Osteoblast (primary cell): ENCODE data around the gene TMTC1. TPM values are rescaled to one million over a fixed set of nuclear protein-coding genes. Genes with fewer than 3 reads are reported as not detected.

Experiments
- DNase-seq: peaks from one replicate; pipeline ENCODE4 v3.0.0; 2011; ENCODE audit warnings: low spot score, mixed read lengths; ENCODE audit not compliant: insufficient read length; ENCODE audit errors: missing footprints
- H2AFZ ChIP-seq: 2 replicates; pipeline ENCODE4 v1.6.0; 2011; ENCODE audit warnings: mild to moderate bottlenecking, low read length
- H3K27ac ChIP-seq: 2 replicates; pipeline ENCODE4 v1.5.1; 2011; ENCODE audit warnings: mild to moderate bottlenecking, low read depth, low read length, moderate library complexity
- H3K27me3 ChIP-seq: 2 replicates; pipeline ENCODE4 v1.6.0; 2012; ENCODE audit warnings: mild to moderate bottlenecking, control low read depth, inconsistent platforms, low read length, moderate library complexity; ENCODE audit not compliant: insufficient read depth
- H3K36me3 ChIP-seq: 2 replicates; pipeline ENCODE4 v1.5.1; 2011; ENCODE audit warnings: mild to moderate bottlenecking, low read length, control low read depth, moderate library complexity; ENCODE audit not compliant: insufficient read depth
- H3K4me1 ChIP-seq: 2 replicates; pipeline ENCODE4 v1.5.1; 2011; ENCODE audit warnings: mild to moderate bottlenecking, low read length, control low read depth, moderate library complexity; ENCODE audit not compliant: insufficient read depth
- H3K4me2 ChIP-seq: 2 replicates; pipeline ENCODE4 v1.6.0; 2011; ENCODE audit warnings: mild to moderate bottlenecking, low read length; ENCODE audit not compliant: insufficient read depth
- H3K4me3 ChIP-seq: fragments of 200-600 bp; sonication (generic); 3 replicates; pipeline ENCODE4 v1.5.1; 2012; ENCODE audit warnings: mild to moderate bottlenecking, low read length, inconsistent platforms; ENCODE audit not compliant: insufficient read depth
- H3K79me2 ChIP-seq: 2 replicates; pipeline ENCODE4 v1.6.0; 2012; ENCODE audit warnings: mild to moderate bottlenecking, low read length, control low read depth, inconsistent platforms; ENCODE audit not compliant: insufficient read depth
- H3K9me3 ChIP-seq: 2 replicates; pipeline ENCODE4 v1.5.1; 2011; ENCODE audit warnings: low read depth, low read length, control low read depth
- H4K20me1 ChIP-seq: 2 replicates; pipeline ENCODE4 v1.6.0; 2012; ENCODE audit warnings: mild to moderate bottlenecking, low read length, control low read depth; ENCODE audit not compliant: insufficient read depth
- CTCF ChIP-seq: IDR thresholded peaks from 2 replicates; pipeline ENCODE4 v1.5.1; 2011; ENCODE audit warnings: mild to moderate bottlenecking, low read depth, low read length, moderate library complexity; ENCODE audit errors: extremely low read depth
- total RNA-seq: library from RNA; depleted of rRNA; stranded (reverse); fragments of >200 nt; gene quantifications from 2 replicates; pipeline ENCODE4 v1.2.3, GENCODE V29; 2012

The TMTC1 gene
- total RNA-seq, 1 donor = 50.3 TPM

GRCh38 chr12:29543036-29543435, 240.7 kb downstream of the TMTC1 start:
- peak overlapping the region; percentile 69 for H3K4me2 ChIP-seq
- no peaks in the 10 kb centered on the region for H3K9me3 ChIP-seq
- H2AFZ ChIP-seq = peak overlapping the region; percentile 8
- H4K20me1 ChIP-seq = no peaks in the 10 kb centered on the region
- TF ChIP-seq CTCF = no peak
- no peaks in the 10 kb centered on the region for H3K27me3 ChIP-seq
- no peak overlapping the region for H3K27ac ChIP-seq
- no peaks in the 10 kb centered on the region for H3K79me2 ChIP-seq
- no peak for DNase-seq
- no peaks in the 10 kb centered on the region for H3K4me1 ChIP-seq
- no peaks in the 10 kb centered on the region for H3K36me3 ChIP-seq
- peak overlapping the region; percentile 41 for H3K4me3 ChIP-seq

- Histone ChIP-seq H3K27ac (no peak overlapping the region), H3K79me2 (no peaks in the 10 kb centered on the region), H3K4me3 (no peak overlapping the region), H3K36me3 (no peaks in the 10 kb centered on the region), H3K27me3 (no peaks in the 10 kb centered on the region), H4K20me1 (no peaks in the 10 kb centered on the region), H2AFZ (no peak overlapping the region), H3K4me2 (no peak overlapping the region), H3K9me3 (no peaks in the 10 kb centered on the region), H3K4me1 (no peaks in the 10 kb centered on the region)
- DNase-seq = no peak
- TF ChIP-seq CTCF = no peak
Measured at GRCh38 chr12:29537298-29537697, 246.4 kb downstream of the TMTC1 start.

GRCh38 chr12:29534935-29535334, 248.8 kb downstream of the TMTC1 start:
- Histone ChIP-seq H2AFZ (no peak overlapping the region), H3K4me3 (no peak overlapping the region), H3K9me3 (no peaks in the 10 kb centered on the region), H3K4me1 (no peaks in the 10 kb centered on the region), H3K4me2 (no peak overlapping the region), H3K79me2 (no peaks in the 10 kb centered on the region), H4K20me1 (no peaks in the 10 kb centered on the region), H3K27me3 (no peaks in the 10 kb centered on the region), H3K27ac (no peak overlapping the region), H3K36me3 (no peaks in the 10 kb centered on the region)
- no peak for DNase-seq
- TF ChIP-seq CTCF = no peak

- no peak overlapping the region for H2AFZ ChIP-seq
- H3K27me3 ChIP-seq = no peaks in the 10 kb centered on the region
- no peak for DNase-seq
- H3K4me2 ChIP-seq = no peak overlapping the region
- H3K4me1 ChIP-seq = no peaks in the 10 kb centered on the region
- H3K79me2 ChIP-seq = no peaks in the 10 kb centered on the region
- TF ChIP-seq CTCF = no peak
- no peaks in the 10 kb centered on the region for H4K20me1 ChIP-seq
- no peaks in the 10 kb centered on the region for H3K9me3 ChIP-seq
- no peaks in the 10 kb centered on the region for H3K36me3 ChIP-seq
- H3K4me3 ChIP-seq = no peak overlapping the region
- H3K27ac ChIP-seq = no peak overlapping the region
Measured at GRCh38 chr12:29533815-29534489, 249.8 kb downstream of the TMTC1 start.
